ENCODE data around the gene PSMA6. TPM values are rescaled to one million over a fixed set of nuclear protein-coding genes. Genes with fewer than 3 reads are reported as not detected.
A peak's percentile ranks its signal among the peaks of the same experiment; 100 is the strongest.

Gene PSMA6
- total and polyA plus RNA-seq, 2 of the 13 experiments (the other 11 are each of a cell fraction or from before 2014, with no cell fraction given): 525 to 1,109 TPM

DNA sequence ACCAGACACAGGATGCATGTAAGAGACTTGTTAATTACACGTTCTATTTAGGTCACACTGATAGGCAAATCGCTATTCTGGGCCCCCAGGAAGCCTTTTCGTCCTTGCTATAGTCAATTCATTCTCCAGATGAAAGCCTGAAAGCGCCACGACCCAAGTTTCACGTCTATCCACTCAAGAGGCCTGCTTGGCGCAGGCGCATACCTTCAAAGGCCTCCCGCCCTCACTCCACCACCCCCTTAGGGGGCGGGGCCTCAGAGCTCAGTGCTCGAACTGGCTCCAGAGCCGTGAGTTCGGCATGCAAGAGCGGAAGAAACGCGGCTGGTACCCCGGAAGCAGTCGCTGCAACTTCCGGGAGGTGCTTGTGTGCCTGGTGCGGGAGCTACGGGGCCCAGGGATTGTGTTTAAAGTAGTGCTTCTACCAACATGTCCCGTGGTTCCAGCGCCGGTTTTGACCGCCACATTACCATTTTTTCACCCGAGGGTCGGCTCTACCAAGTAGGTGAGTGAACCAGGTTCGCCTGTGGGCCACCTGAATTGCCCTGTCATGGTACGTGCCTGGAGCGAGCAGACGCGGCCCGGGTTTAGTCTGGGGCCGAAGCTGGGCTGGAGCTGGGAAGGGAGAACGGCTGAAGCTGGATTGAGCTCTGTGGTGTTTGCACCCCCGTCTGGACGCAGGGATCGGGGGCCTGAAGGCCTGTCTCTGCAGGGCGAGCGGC is at the start of gene PSMA6 (continued):
- TF ChIP-seq, protein P1, sequence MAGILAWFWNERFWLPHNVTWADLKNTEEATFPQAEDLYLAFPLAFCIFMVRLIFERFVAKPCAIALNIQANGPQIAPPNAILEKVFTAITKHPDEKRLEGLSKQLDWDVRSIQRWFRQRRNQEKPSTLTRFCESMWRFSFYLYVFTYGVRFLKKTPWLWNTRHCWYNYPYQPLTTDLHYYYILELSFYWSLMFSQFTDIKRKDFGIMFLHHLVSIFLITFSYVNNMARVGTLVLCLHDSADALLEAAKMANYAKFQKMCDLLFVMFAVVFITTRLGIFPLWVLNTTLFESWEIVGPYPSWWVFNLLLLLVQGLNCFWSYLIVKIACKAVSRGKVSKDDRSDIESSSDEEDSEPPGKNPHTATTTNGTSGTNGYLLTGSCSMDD (CRISPR knock-in tag; IDR thresholded peaks at IDR 0.05): 0 out of 2 replicates have a peak, but pooled peaks have one; percentile 65
- TF ChIP-seq THYN1 (CRISPR knock-in tag; IDR thresholded peaks at IDR 0.05; ENCODE audit: borderline replicate concordance, low read depth) (peak; percentile 99), NRL (CRISPR knock-in tag; IDR thresholded peaks at IDR 0.05; ENCODE audit: borderline replicate concordance) (peak; percentile 100), NR2F2 (IDR thresholded peaks at IDR 0.05; ENCODE audit: borderline replicate concordance, low read depth) (peak; percentile 28; the same call in 1 of the 2 replicates), RFX3 (CRISPR knock-in tag; IDR thresholded peaks at IDR 0.05) (peak; percentile 34; the same call in 1 of the 2 replicates), KDM3A (CRISPR knock-in tag; IDR thresholded peaks at IDR 0.05; ENCODE audit: low read depth) (peak; percentile 84), KLF9 (CRISPR knock-in tag; IDR thresholded peaks at IDR 0.05; ENCODE audit: low read depth) (peak; percentile 97), ZFP82 (CRISPR knock-in tag; IDR thresholded peaks at IDR 0.05; ENCODE audit: borderline replicate concordance) (0 out of 2 replicates have a peak, but pooled peaks have one; percentile 4), NCOA1 (CRISPR knock-in tag; IDR thresholded peaks at IDR 0.05) (peak; percentile 93; the same call in 1 of the 2 replicates), ESRRA (CRISPR knock-in tag; IDR thresholded peaks at IDR 0.05; ENCODE audit: low read depth) (no peak), ZNF557 (CRISPR knock-in tag; IDR thresholded peaks at IDR 0.05) (peak; percentile 84; the same call in 1 of the 2 replicates)
- TF ChIP-seq, protein P2, sequence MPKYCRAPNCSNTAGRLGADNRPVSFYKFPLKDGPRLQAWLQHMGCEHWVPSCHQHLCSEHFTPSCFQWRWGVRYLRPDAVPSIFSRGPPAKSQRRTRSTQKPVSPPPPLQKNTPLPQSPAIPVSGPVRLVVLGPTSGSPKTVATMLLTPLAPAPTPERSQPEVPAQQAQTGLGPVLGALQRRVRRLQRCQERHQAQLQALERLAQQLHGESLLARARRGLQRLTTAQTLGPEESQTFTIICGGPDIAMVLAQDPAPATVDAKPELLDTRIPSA (CRISPR knock-in tag; IDR thresholded peaks at IDR 0.05; ENCODE audit: borderline replicate concordance): no peak; the same call in 1 of the 2 replicates
- TF ChIP-seq, protein P3, sequence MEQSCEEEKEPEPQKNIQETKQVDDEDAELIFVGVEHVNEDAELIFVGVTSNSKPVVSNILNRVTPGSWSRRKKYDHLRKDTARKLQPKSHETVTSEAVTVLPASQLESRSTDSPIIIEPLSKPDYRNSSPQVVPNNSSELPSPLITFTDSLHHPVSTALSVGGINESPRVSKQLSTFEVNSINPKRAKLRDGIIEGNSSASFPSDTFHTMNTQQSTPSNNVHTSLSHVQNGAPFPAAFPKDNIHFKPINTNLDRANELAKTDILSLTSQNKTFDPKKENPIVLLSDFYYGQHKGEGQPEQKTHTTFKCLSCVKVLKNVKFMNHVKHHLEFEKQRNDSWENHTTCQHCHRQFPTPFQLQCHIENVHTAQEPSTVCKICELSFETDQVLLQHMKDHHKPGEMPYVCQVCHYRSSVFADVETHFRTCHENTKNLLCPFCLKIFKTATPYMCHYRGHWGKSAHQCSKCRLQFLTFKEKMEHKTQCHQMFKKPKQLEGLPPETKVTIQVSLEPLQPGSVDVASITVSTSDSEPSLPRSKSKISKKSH (CRISPR knock-in tag; IDR thresholded peaks at IDR 0.05; ENCODE audit: borderline replicate concordance): peak; percentile 100
- TF ChIP-seq, protein P4, sequence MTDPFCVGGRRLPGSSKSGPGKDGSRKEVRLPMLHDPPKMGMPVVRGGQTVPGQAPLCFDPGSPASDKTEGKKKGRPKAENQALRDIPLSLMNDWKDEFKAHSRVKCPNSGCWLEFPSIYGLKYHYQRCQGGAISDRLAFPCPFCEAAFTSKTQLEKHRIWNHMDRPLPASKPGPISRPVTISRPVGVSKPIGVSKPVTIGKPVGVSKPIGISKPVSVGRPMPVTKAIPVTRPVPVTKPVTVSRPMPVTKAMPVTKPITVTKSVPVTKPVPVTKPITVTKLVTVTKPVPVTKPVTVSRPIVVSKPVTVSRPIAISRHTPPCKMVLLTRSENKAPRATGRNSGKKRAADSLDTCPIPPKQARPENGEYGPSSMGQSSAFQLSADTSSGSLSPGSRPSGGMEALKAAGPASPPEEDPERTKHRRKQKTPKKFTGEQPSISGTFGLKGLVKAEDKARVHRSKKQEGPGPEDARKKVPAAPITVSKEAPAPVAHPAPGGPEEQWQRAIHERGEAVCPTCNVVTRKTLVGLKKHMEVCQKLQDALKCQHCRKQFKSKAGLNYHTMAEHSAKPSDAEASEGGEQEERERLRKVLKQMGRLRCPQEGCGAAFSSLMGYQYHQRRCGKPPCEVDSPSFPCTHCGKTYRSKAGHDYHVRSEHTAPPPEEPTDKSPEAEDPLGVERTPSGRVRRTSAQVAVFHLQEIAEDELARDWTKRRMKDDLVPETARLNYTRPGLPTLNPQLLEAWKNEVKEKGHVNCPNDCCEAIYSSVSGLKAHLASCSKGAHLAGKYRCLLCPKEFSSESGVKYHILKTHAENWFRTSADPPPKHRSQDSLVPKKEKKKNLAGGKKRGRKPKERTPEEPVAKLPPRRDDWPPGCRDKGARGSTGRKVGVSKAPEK (CRISPR knock-in tag; IDR thresholded peaks at IDR 0.05; ENCODE audit: borderline replicate concordance): peak; percentile 100
- TF ChIP-seq, protein P5, sequence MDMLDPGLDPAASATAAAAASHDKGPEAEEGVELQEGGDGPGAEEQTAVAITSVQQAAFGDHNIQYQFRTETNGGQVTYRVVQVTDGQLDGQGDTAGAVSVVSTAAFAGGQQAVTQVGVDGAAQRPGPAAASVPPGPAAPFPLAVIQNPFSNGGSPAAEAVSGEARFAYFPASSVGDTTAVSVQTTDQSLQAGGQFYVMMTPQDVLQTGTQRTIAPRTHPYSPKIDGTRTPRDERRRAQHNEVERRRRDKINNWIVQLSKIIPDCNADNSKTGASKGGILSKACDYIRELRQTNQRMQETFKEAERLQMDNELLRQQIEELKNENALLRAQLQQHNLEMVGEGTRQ (IDR thresholded peaks at IDR 0.05; ENCODE audit: low read depth, low read length): no peak
- TF ChIP-seq, protein P5 (CRISPR knock-in tag; IDR thresholded peaks at IDR 0.05; ENCODE audit: borderline replicate concordance): peak; percentile 58; the same call in 1 of the 2 replicates
- TF ChIP-seq, protein P6, sequence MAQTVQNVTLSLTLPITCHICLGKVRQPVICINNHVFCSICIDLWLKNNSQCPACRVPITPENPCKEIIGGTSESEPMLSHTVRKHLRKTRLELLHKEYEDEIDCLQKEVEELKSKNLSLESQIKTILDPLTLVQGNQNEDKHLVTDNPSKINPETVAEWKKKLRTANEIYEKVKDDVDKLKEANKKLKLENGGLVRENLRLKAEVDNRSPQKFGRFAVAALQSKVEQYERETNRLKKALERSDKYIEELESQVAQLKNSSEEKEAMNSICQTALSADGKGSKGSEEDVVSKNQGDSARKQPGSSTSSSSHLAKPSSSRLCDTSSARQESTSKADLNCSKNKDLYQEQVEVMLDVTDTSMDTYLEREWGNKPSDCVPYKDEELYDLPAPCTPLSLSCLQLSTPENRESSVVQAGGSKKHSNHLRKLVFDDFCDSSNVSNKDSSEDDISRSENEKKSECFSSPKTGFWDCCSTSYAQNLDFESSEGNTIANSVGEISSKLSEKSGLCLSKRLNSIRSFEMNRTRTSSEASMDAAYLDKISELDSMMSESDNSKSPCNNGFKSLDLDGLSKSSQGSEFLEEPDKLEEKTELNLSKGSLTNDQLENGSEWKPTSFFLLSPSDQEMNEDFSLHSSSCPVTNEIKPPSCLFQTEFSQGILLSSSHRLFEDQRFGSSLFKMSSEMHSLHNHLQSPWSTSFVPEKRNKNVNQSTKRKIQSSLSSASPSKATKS (CRISPR knock-in tag; IDR thresholded peaks at IDR 0.05): no peak
